Measurements from ENCODE around the gene SLC5A3.

- no peak for TF ChIP-seq POLR2A (IDR thresholded peaks at IDR 0.05; ENCODE audit: low read depth, low read length)
- no peak for TF ChIP-seq POLR2AphosphoS5 (IDR thresholded peaks at IDR 0.05; ENCODE audit: low read depth, low read length)
- TF ChIP-seq TAF1 (IDR thresholded peaks at IDR 0.05; ENCODE audit: low read depth, low read length): no peak
- TF ChIP-seq SPI1 (IDR thresholded peaks at IDR 0.05; ENCODE audit: low read depth, low read length): no peak
Observed at GRCh38 chr21:34094949-34095348, 21.6 kb downstream of the SLC5A3 start.

Data from GM12891 (cell line).